K562 (cell line): Measurements from ENCODE around the gene SOSTDC1. TPM values are rescaled to one million over a fixed set of nuclear protein-coding genes. Genes with fewer than 3 reads are reported as not detected.

Source experiments
- ATAC-seq: fragments of 200-7000 bp; cut with Tn5 transposase; 3 replicates; pipeline ENCODE4 v1.9.1; 2020; ENCODE audit warnings: moderate library complexity
- BruUV-seq: library from RNA; stranded (reverse); fragments of 400-500 nt; replicated peaks from 2 replicates; lab custom pipeline; 2021; lab: Mats Ljungman, UMichigan
- CTCF ChIA-PET: fragments of 300-600 bp; formaldehyde crosslinking; extraction: SDS; loops from one replicate; lab custom pipeline; 2021; ENCODE audit warnings: low intra/inter-chr PET ratio; lab: Yijun Ruan, JAX
- POLR2A ChIA-PET: fragments of 300-600, 350-650 bp; sonication (Branson Sonifier 250); formaldehyde crosslinking; extraction: SDS; loops from one replicate; lab custom pipeline; 2021; ENCODE audit warnings: antibody characterized with exemption, inconsistent platforms; lab: Yijun Ruan, JAX
- DNase-seq, 4 experiments: peaks; one replicate each; pipeline versions ENCODE4 v3.0.0 to v3.0.0-alpha.2; 2011 to 2018; ENCODE audit warnings: low spot score in 3 of 4, mixed read lengths in 3 of 4; ENCODE audit errors: extremely low read depth in 1 of 4
- FAIRE-seq: peaks from 2 replicates; lab custom pipeline; 2011; peaks lifted over from hg19 to GRCh38; lab: Jason Lieb, UNC
- H2AFZ ChIP-seq: 2 replicates; pipeline ENCODE4 v1.6.0; 2011; ENCODE audit warnings: low read depth, low read length, control low read depth, inconsistent platforms
- H3K27ac ChIP-seq: fragments of 200-600 bp; 3 replicates; pipeline ENCODE4 v1.8.0; 2011; ENCODE audit warnings: low read depth, mild to moderate bottlenecking, control low read depth, inconsistent platforms, low read length, moderate library complexity, mixed read lengths; ENCODE audit errors: extremely low read depth
- H3K27me3 ChIP-seq, 2 experiments: fragments of 300-600 bp in 1 of 2; 2 replicates in 1 of 2; 3 replicates in 1 of 2; pipeline versions ENCODE4 v1.6.0 to v1.8.0; 2011; ENCODE audit warnings: inconsistent platforms in 2 of 2, low read length in 2 of 2, mild to moderate bottlenecking in 1 of 2, mixed read lengths in 1 of 2, moderate library complexity in 1 of 2; ENCODE audit not compliant: control insufficient read depth in 2 of 2, insufficient read depth in 2 of 2
- H3K36me3 ChIP-seq: fragments of 300-600 bp; 3 replicates; pipeline ENCODE4 v1.8.0; 2011; ENCODE audit warnings: mild to moderate bottlenecking, low read length, inconsistent platforms; ENCODE audit not compliant: control insufficient read depth, insufficient read depth
- H3K4me1 ChIP-seq, 2 experiments: fragments of 200-600 bp in 1 of 2; replicated peaks in 1 of 2; 2 replicates in 1 of 2; 3 replicates in 1 of 2; pipeline versions ENCODE4 v1.5.1 to v1.8.0; 2011; ENCODE audit warnings: inconsistent platforms in 2 of 2, low read length in 2 of 2, mild to moderate bottlenecking in 1 of 2, mixed read lengths in 1 of 2, moderate library complexity in 1 of 2; ENCODE audit not compliant: control insufficient read depth in 2 of 2, insufficient read depth in 2 of 2
- H3K4me2 ChIP-seq: 2 replicates; pipeline ENCODE4 v1.6.1; 2011; ENCODE audit warnings: low read length, control low read depth, inconsistent platforms, mixed read lengths; ENCODE audit not compliant: insufficient read depth
- H3K4me3 ChIP-seq: fragments of 200-600 bp; sonication (generic), shearing (Covaris generic); 2 replicates; pipeline ENCODE4 v1.5.1; 2016; ENCODE audit warnings: control low read depth, inconsistent platforms
- H3K79me2 ChIP-seq: fragments of 200-600 bp; 3 replicates; pipeline ENCODE4 v1.8.0; 2011; ENCODE audit warnings: low read length, inconsistent platforms; ENCODE audit not compliant: control insufficient read depth, insufficient read depth
- H3K9ac ChIP-seq, 2 experiments: 2 replicates each; pipeline versions ENCODE4 v1.6.0 to v1.6.1; 2011; ENCODE audit warnings: low read depth in 2 of 2, low read length in 2 of 2, control low read depth in 1 of 2, inconsistent platforms in 1 of 2, mild to moderate bottlenecking in 1 of 2, mixed read lengths in 1 of 2; ENCODE audit not compliant: insufficient read depth in 1 of 2
- H3K9me1 ChIP-seq: one replicate; pipeline ENCODE4 v1.6.0; 2011; ENCODE audit warnings: inconsistent platforms, mild to moderate bottlenecking, low read length, moderate library complexity; ENCODE audit not compliant: control insufficient read depth, insufficient read depth
- H3K9me3 ChIP-seq: replicated peaks from 2 replicates; pipeline ENCODE4 v1.5.1; 2011; ENCODE audit warnings: low read depth, low read length, inconsistent platforms; ENCODE audit not compliant: control insufficient read depth, insufficient read depth
- H4K20me1 ChIP-seq: replicated peaks from 2 replicates; pipeline ENCODE4 v1.6.1; 2011; ENCODE audit warnings: low read length, inconsistent platforms, mixed read lengths; ENCODE audit not compliant: control insufficient read depth, insufficient read depth
- BRF1 ChIP-seq: IDR thresholded peaks from 3 replicates; pipeline ENCODE4 v1.6.1; 2011; ENCODE audit warnings: borderline replicate concordance, mild to moderate bottlenecking; ENCODE audit not compliant: insufficient read length; ENCODE audit errors: extremely low read depth
- FOXK2 ChIP-seq, 2 experiments: fragments of 450-650 bp; IDR thresholded peaks in 1 of 2; conservative IDR thresholded peaks in 1 of 2; 2 replicates each; pipeline ENCODE4 v1.6.1; 2016; ENCODE audit warnings: low read depth in 2 of 2, mild to moderate bottlenecking in 1 of 2
- HEY1 ChIP-seq: fragments of 250-450 bp; sonication (Bioruptor Pico); IDR thresholded peaks from 2 replicates; pipeline ENCODE4 v1.5.0; 2020; ENCODE audit warnings: mild to moderate bottlenecking, moderate library complexity, borderline replicate concordance
- NCOA6 ChIP-seq: fragments of 450-650 bp; IDR thresholded peaks from 2 replicates; pipeline ENCODE4 v1.6.1; 2017; ENCODE audit warnings: mild to moderate bottlenecking
- NFYB ChIP-seq: IDR thresholded peaks from 2 replicates; pipeline ENCODE4 v1.6.1; 2011; ENCODE audit warnings: mild to moderate bottlenecking, moderate library complexity; ENCODE audit not compliant: insufficient read length; ENCODE audit errors: extremely low read depth
- NR3C1 ChIP-seq: sonication (generic); formaldehyde crosslinking; IDR thresholded peaks from 2 replicates; pipeline ENCODE4 v1.8.1; 2022; ENCODE audit warnings: missing genetic modification reagents
- PHTF2 ChIP-seq: fragments of 250-450 bp; sonication (Bioruptor Pico); IDR thresholded peaks from 2 replicates; pipeline ENCODE4 v1.5.0; 2021; ENCODE audit warnings: mild to moderate bottlenecking
- TCFL5 ChIP-seq: fragments of 250-450 bp; sonication (Bioruptor Pico); conservative IDR thresholded peaks from 2 replicates; pipeline ENCODE4 v1.6.1; 2021; ENCODE audit warnings: mild to moderate bottlenecking, moderate library complexity, matching md5 sums
- ZC3H4 ChIP-seq: sonication (generic); formaldehyde crosslinking; IDR thresholded peaks from 2 replicates; pipeline ENCODE4 v1.9.0; 2021; ENCODE audit warnings: missing genetic modification reagents, borderline replicate concordance
- ZNF146 ChIP-seq: IDR thresholded peaks from one replicate; pipeline ENCODE4 v1.6.1; 2018; ENCODE audit warnings: missing compliant biosample characterization; ENCODE audit not compliant: unreplicated experiment
- ZNF75A ChIP-seq: fragments of 450-650 bp; formaldehyde crosslinking; IDR thresholded peaks from 2 replicates; pipeline ENCODE4 v1.4.0; 2020; ENCODE audit warnings: mild to moderate bottlenecking
- ZZZ3 ChIP-seq: fragments of 450-650 bp; IDR thresholded peaks from 2 replicates; pipeline ENCODE4 v1.6.1; 2016; ENCODE audit warnings: antibody characterized with exemption, mild to moderate bottlenecking, moderate library complexity
- WGBS: fragments of 100-300 bp; shearing (Covaris generic); methylation state at CpG from one replicate; pipeline ENCODE4 v1.1.6; 2016; ENCODE audit warnings: low coverage, mixed read lengths; ENCODE audit not compliant: insufficient coverage; ENCODE audit errors: missing lambda C conversion rate; 5-methylcytosine and 5-hydroxymethylcytosine counted together
- in situ Hi-C: fragments of 300-500 bp; cut with MboI; formaldehyde crosslinking; loops from 4 replicates; pipeline ENCODE4 v1.15.0; 2018; ENCODE audit warnings: inconsistent platforms, mixed read lengths
- intact Hi-C: fragments of 100-400 bp; cut with micrococcal nuclease; formaldehyde crosslinking; loops from 2 replicates; pipeline ENCODE4 v1.14.2; 2022
- polyA plus RNA-seq, 8 experiments: library from polyadenylated mRNA; depleted of rRNA in 4 of 8; stranded (reverse) in 5 of 8; unstranded in 3 of 8; fragments of >200 nt; fragmentation: Nextera tagmentation in 2 of 8; fragmentation: Illumina TruSeq in 1 of 8; extraction: Ambion mirVana in 2 of 8; extraction: Trizol in 1 of 8; gene quantifications; 2 replicates each; pipeline versions ENCODE4 v1.2.1 to v1.2.3, GENCODE V29; 2011 to 2014; ENCODE audit warnings: inconsistent platforms in 1 of 8, missing spikeins in 1 of 8
- total RNA-seq, 7 experiments: library from RNA; depleted of rRNA in 6 of 7; stranded (reverse); fragments of >200 nt in 6 of 7; fragmentation: Illumina TruSeq in 2 of 7; extraction: Trizol in 2 of 7; gene quantifications; 2 replicates each; pipeline versions ENCODE4 v1.2.1 to v1.2.3, GENCODE V29; 2011 to 2021; ENCODE audit warnings: low replicate concordance in 1 of 7
- TF ChIP-seq, protein P1 (sequence below): fragments of 250-450 bp; sonication (Bioruptor Pico); IDR thresholded peaks from 2 replicates; pipeline ENCODE4 v1.6.1; 2021; ENCODE audit warnings: mild to moderate bottlenecking
- TF ChIP-seq, protein P2 (sequence below): sonication (generic); formaldehyde crosslinking; IDR thresholded peaks from 2 replicates; pipeline ENCODE4 v1.8.0; 2022; ENCODE audit warnings: missing genetic modification reagents, mild to moderate bottlenecking, borderline replicate concordance
- TF ChIP-seq, protein P3 (sequence below): fragments of 450-650 bp; IDR thresholded peaks from 2 replicates; pipeline ENCODE4 v1.6.1; 2016; ENCODE audit warnings: low read depth

SOSTDC1 gene
- total and polyA plus RNA-seq, 9 of the 15 experiments (the other 6 are each of a cell fraction or from before 2014, with no cell fraction given), result 8.3 to 48.6 (median 15.9) TPM

DNA sequence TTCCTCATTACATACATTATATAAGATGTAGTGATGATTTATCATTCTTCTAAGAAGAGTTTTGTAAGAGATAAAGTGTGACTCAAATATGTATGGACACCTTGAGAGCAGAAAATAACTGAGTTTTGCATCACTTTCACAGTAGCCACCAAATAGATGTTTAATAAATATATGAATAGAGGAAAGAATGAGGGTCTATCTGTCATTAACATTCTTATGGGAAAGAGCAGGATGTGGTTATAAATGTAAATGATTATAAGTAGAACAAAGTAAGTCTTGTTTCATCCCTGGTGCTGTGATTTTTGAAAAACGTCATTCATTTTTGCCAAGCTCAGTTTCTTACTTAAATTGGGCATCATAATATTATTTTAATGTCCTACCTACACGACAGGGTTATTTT lies 29.2 kb downstream of the SOSTDC1 start:
- POLR2A ChIA-PET, result interaction anchor here (0.9 to 1.7 kb wide), 5 partner anchors 25 to 209 kb away, joined by 3 to 4 read pairs (median 4); partner anchors contain the start of genes ANKMY2 and SOSTDC1
- TF ChIP-seq HEY1 (CRISPR knock-in tag) (no peak), BRF1 (no peak), ZZZ3 (no peak), NR3C1 (CRISPR knock-in tag) (no peak), ZNF75A (CRISPR knock-in tag) (no peak), NFYB (no peak), ZC3H4 (CRISPR knock-in tag) (no peak), NCOA6 (no peak), TCFL5 (CRISPR knock-in tag) (no peak), PHTF2 (CRISPR knock-in tag) (no peak), FOXK2 (conservative IDR thresholded peaks at IDR 0.05 in 1 of 2, IDR thresholded peaks at IDR 0.05 in 1 of 2; ENCODE audit: low read depth in 2 of 2) (no peak), ZNF146 (CRISPR knock-in tag) (no peak)
- TF ChIP-seq, protein P1, sequence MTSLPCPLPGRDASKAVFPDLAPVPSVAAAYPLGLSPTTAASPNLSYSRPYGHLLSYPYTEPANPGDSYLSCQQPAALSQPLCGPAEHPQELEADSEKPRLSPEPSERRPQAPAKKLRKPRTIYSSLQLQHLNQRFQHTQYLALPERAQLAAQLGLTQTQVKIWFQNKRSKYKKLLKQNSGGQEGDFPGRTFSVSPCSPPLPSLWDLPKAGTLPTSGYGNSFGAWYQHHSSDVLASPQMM, result no peak
- TF ChIP-seq, protein P2, sequence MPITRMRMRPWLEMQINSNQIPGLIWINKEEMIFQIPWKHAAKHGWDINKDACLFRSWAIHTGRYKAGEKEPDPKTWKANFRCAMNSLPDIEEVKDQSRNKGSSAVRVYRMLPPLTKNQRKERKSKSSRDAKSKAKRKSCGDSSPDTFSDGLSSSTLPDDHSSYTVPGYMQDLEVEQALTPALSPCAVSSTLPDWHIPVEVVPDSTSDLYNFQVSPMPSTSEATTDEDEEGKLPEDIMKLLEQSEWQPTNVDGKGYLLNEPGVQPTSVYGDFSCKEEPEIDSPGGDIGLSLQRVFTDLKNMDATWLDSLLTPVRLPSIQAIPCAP (CRISPR knock-in tag), result no peak
- TF ChIP-seq, protein P3, sequence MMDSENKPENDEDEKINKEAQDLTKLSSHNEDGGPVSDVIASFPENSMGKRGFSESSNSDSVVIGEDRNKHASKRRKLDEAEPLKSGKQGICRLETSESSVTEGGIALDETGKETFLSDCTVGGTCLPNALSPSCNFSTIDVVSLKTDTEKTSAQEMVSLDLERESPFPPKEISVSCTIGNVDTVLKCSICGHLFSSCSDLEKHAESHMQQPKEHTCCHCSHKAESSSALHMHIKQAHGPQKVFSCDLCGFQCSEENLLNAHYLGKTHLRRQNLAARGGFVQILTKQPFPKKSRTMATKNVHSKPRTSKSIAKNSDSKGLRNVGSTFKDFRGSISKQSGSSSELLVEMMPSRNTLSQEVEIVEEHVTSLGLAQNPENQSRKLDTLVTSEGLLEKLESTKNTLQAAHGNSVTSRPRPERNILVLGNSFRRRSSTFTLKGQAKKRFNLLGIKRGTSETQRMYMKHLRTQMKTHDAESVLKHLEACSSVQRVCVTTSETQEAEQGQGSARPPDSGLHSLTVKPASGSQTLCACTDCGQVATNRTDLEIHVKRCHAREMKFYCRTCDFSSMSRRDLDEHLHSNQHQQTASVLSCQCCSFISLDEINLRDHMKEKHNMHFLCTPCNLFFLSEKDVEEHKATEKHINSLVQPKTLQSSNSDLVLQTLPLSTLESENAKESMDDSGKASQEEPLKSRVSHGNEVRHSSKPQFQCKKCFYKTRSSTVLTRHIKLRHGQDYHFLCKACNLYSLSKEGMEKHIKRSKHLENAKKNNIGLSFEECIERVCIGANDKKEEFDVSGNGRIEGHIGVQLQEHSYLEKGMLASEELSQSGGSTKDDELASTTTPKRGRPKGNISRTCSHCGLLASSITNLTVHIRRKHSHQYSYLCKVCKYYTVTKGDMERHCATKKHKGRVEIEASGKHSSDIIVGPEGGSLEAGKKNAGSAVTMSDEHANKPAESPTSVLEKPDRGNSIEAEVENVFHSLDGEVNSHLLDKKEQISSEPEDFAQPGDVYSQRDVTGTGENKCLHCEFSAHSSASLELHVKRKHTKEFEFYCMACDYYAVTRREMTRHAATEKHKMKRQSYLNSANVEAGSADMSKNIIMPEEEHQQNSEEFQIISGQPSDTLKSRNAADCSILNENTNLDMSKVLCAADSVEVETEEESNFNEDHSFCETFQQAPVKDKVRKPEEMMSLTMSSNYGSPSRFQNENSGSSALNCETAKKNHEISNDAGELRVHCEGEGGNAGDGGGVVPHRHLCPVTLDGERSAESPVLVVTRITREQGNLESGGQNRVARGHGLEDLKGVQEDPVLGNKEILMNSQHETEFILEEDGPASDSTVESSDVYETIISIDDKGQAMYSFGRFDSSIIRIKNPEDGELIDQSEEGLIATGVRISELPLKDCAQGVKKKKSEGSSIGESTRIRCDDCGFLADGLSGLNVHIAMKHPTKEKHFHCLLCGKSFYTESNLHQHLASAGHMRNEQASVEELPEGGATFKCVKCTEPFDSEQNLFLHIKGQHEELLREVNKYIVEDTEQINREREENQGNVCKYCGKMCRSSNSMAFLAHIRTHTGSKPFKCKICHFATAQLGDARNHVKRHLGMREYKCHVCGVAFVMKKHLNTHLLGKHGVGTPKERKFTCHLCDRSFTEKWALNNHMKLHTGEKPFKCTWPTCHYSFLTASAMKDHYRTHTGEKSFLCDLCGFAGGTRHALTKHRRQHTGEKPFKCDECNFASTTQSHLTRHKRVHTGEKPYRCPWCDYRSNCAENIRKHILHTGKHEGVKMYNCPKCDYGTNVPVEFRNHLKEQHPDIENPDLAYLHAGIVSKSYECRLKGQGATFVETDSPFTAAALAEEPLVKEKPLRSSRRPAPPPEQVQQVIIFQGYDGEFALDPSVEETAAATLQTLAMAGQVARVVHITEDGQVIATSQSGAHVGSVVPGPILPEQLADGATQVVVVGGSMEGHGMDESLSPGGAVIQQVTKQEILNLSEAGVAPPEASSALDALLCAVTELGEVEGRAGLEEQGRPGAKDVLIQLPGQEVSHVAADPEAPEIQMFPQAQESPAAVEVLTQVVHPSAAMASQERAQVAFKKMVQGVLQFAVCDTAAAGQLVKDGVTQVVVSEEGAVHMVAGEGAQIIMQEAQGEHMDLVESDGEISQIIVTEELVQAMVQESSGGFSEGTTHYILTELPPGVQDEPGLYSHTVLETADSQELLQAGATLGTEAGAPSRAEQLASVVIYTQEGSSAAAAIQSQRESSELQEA, result no peak

More for the DNA sequence above, 29.2 kb downstream of the SOSTDC1 start:
- intact Hi-C loops, result no loop called here
- Histone ChIP-seq H3K9me3 (no peaks in the 10 kb centered on the region), H3K79me2 (no peaks in the 10 kb centered on the region), H3K4me3 (no peak overlapping the region), H4K20me1 (no peaks in the 10 kb centered on the region), H3K9me1 (no peaks in the 10 kb centered on the region), H3K4me2 (no peak overlapping the region), H3K4me1 (peaks cover 0 to 15% of the 10 kb centered on the region in 2 experiments; a peak in 3 of 5 replicates), H3K36me3 (no peaks in the 10 kb centered on the region), H3K27ac (no peak overlapping the region), H3K9ac (no peak overlapping the region), H3K27me3 (no peaks in the 10 kb centered on the region), H2AFZ (no peak overlapping the region)
- in situ Hi-C loops, result no loop called here
- CTCF ChIA-PET, result no interaction called here
- 15% methylated on average over 2 of the region's 2 CpGs for WGBS
- ATAC-seq (no peak), DNase-seq (no peak), FAIRE-seq (no peak)
- no TSS peak for BruUV-seq
